ENCODE results near the gene LAMB4.

LAMB4 gene

DNA sequence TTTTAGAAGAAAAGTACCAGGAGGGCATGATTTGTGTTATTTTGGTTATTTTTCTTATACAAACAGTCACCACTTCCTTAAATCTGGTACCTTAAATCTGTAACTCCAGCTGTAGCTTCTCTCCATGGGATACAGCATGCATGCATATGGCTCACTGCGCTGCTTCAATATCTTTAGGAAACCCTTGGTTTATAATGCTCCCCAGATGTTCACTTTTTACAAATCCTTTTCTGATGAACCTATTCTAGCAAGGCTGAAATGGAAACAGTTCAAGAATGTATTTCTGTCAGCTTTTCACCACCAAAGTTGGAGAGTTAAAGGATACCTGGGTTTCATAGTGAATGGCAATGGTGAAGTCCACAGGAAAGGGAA is 50.9 kb downstream of the LAMB4 start:
- DNase-seq (ENCODE audit: low read depth in 1 of 2, low spot score in 1 of 2) = no peak

GRCh38 chr7:108078691-108079090 is 51.5 kb downstream of the LAMB4 start:
- no peak for DNase-seq (ENCODE audit: low read depth in 1 of 2, low spot score in 1 of 2)

DNA sequence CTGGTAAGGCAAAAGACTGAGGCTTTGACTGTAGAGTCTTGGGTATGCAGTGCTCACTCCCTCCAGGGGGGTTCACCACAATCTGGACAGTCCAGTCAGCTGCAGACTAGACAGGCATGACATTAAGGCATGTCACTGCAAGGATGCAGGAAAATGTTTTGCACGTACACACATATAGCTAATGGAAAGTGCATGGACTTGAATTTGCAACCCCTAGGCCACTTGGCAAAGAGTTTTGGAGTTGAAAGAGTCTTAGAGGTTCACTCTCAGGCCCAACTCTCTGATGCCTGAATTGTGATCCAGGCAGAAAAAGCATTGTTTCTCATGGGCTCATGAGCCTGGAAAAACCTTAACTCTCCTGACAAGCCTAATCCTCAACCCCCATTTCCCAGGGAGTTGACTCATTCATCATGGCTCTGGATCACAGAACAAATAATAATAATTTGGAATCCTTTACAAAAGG is 51.9 kb downstream of the LAMB4 start:
- DNase-seq (ENCODE audit: low read depth in 1 of 2, low spot score in 1 of 2) = no peak

DNA sequence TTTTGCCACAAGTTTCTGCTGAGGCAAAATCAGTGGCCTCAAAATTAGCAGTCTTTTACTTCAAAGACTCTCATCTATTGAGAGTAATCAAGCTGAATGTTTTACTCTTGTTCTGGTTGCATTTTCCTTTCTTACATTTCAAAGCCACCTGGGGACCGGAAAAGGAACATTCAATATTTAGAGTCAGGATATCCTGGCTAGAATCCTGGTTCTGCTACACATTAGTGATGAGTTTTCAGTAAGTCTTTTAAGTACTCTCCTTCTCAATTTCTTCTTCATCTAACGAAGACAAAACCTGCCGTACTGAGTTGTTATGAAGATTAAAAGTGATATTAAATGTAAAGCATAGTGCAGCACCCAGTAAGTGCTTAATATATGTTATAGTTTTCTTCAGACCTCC is 52.5 kb downstream of the LAMB4 start:
- DNase-seq (ENCODE audit: low read depth in 1 of 2, low spot score in 1 of 2) = no peak

GRCh38 chr7:108076156-108076555 is 54.0 kb downstream of the LAMB4 start:
- DNase-seq (ENCODE audit: low read depth in 1 of 2, low spot score in 1 of 2) = no peak

DNA sequence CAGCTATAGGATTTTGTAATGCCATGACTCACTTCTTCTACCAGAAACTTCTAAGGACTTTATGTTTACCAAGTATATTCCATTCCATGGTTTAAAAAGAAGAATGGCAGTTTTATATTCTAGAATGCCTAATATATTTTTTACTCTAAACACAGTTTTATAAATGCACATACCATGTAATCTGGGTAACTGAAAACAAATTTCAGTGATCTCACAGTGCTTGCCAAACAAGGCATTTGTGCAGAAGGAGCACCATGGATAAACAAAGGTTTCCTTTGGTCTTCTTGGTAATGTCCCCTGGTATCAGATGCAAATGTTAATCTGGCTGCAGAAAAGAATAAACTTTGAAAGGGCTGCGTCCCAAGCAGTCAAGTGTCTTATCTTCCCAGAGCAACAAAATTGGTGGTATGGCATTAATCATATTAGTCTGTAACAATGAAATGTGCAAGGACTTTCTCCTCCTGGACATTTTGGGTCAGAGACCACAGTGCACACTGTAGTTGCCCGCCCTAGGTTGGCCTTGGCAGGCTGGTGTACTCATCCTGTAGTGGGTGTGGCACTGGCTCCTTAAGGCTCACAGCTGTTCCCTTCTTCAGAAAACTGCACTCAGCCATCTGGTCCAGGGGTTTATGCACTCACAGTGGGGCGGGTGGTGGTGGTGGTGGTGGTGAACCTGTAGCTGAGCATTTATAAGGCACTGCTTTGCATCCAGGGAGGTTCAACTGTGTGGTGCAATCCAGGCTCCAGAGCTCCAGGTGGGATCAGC is 56.7 kb downstream of the LAMB4 start:
- DNase-seq (ENCODE audit: low read depth in 1 of 2, low spot score in 1 of 2) = no peak

DNA sequence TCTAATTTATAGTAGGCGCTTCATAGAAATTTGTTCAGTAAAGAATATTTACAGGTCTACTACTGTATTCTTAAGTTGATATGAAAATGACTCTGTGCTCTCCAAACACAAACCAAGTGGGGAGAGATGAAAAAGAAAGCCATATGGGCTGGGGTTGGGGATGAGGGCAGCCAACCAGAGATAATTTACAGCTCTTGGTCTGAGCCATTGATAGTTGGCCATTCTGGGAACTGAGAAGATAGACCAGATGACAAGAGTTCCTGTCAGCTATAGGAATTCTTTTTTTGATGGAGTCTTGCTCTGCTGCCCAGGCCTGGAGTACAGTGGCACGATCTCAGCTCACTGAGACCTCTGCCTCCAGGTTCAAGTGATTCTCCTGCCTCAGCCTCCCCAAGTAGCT is 57.4 kb downstream of the LAMB4 start:
- no peak for DNase-seq (ENCODE audit: low read depth in 1 of 2, low spot score in 1 of 2)

DNA sequence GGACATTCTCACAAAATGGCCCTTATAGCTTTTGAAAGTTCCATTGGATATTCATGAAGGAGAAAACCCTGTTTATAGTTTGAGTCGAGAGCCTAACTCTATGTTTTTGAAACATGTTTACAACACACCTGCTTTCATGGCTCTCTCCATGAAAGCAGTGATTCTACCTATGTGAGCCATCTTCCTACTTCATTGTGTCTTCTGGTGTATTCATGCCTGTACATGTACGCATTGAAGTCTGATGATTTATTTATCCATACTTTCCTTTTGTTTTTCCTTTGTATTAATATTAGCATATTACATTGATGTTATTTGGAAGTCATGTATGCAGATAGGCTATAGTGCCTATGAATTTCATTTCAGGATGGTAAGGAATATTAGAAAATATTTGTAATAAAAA is 58.0 kb downstream of the LAMB4 start:
- DNase-seq (ENCODE audit: low read depth in 1 of 2, low spot score in 1 of 2) = no peak

DNA sequence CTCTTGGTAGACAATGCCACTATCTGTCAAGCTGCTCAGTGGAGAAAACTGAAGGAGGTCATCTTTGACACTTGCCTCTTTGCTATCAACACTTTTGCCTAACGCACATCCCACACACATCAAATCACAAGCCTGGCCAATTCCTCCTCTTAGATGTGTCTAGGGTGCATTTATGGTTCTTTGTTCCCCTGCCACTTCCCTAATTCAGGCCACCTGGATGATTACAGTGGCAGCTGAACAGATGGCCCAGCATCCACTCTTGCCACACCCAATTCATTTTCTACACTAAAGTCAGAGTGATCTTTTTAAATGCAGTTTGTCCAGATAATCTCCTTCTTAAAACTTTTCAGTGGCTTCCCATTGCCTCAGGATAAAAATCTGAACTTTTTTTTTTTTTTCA is 58.6 kb downstream of the LAMB4 start:
- DNase-seq (ENCODE audit: low read depth in 1 of 2, low spot score in 1 of 2) = no peak

- no peak for DNase-seq (ENCODE audit: low read depth in 1 of 2, low spot score in 1 of 2)
These were observed 60.5 kb downstream of the LAMB4 start for GRCh38 chr7:108069646-108070045.

DNA sequence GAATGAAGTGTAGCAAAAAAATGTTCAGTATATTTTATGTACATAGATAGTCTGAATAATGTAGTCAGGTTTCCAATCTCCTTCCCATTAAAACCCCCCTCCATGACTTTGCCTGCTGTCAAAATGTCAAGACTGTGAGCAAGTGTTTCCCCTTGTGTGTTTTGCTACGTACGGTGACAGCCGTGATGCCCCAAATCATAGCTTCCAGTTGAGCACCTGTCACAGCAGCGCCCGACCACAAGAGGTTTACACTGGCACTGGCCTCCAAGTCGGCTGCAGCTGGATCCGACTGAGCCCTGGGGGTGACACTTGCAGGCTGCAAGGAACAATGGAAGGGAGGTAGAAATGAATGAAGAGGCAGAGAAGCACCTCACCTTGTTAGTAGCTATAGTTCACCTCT is 62.3 kb downstream of the LAMB4 start:
- DNase-seq (ENCODE audit: low read depth in 1 of 2, low spot score in 1 of 2) = no peak

DNA sequence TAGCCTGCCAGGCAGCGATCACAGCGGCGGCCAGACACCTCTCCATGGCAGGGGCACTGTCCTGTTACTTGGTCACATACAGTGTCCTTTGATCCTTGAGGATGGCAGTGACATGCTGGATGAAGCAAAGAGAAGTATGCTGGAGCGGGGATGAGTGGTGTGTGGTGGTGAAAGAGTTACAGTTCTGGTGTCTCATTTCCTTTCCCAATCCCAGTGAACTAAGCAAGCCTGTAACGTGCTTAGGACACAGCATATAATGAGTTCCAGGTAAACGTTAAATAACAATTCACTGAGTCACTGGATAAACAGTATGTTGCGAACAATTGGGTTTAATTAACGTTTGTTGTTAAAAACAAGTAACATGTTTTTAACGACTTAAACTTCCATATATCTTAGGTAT is 63.7 kb downstream of the LAMB4 start:
- DNase-seq (ENCODE audit: low read depth in 1 of 2, low spot score in 1 of 2) = no peak

GRCh38 chr7:108063520-108063933 is 66.6 kb downstream of the LAMB4 start:
- no peak for DNase-seq (ENCODE audit: low read depth in 1 of 2, low spot score in 1 of 2)

GRCh38 chr7:108062250-108063014 is 67.7 kb downstream of the LAMB4 start:
- DNase-seq (ENCODE audit: low read depth in 1 of 2, low spot score in 1 of 2) = no peak

GRCh38 chr7:108059526-108059925 is 70.6 kb downstream of the LAMB4 start:
- DNase-seq (ENCODE audit: low read depth in 1 of 2, low spot score in 1 of 2) = no peak

DNA sequence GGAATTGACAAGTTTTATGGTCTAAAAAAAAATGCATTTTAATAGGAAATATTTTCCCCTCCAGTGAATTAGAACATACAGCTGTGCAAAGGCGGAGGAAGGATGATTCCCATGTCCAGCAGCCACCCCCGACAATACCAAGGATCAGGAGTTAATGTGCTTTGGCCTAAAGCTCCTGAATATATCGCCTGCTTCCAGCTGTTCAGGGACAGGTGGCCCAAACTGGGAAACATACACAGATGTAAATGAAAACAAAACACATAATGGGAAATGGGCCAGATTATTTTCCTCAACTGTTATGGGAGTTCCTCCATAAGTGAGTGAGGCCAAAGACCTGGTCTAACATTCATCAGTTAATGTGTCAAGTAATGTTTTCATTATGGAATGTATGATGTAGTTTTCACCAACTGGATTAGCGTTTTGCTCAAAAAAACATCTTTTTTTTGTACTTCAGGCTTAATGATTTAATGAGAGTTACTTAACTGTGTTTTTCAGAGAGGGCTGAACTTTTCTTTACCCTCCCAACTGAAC is 72.1 kb downstream of the LAMB4 start:
- DNase-seq (ENCODE audit: low read depth in 1 of 2, low spot score in 1 of 2) = no peak

- no peak for DNase-seq (ENCODE audit: low read depth in 1 of 2, low spot score in 1 of 2)
These were observed 74.5 kb downstream of the LAMB4 start for GRCh38 chr7:108055611-108056021.

- DNase-seq (ENCODE audit: low read depth in 1 of 2, low spot score in 1 of 2) = no peak
These were observed 75.6 kb downstream of the LAMB4 start for GRCh38 chr7:108054537-108054936.

GRCh38 chr7:108053250-108053649 is 76.9 kb downstream of the LAMB4 start:
- DNase-seq (ENCODE audit: low read depth in 1 of 2, low spot score in 1 of 2) = no peak

DNA sequence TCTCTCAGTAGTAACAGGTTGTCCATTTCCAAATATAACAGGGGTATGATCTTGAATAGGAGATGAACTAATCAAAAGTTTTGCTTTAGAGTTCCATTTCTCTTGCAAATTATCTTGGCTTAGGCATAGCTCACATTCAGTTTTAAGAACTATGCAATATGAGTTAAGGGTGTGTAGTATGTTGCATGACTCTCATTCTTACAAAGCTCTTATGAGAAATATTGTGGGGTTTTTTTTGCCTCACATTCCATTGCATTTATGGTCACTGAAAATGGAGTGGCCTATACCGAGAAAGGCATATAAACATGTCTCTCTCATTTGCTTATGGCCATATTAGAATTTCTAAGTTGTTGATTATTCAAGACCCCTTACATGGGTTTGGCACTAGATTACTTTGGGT is 78.7 kb downstream of the LAMB4 start:
- no peak for DNase-seq (ENCODE audit: low read depth in 1 of 2, low spot score in 1 of 2)

DNA sequence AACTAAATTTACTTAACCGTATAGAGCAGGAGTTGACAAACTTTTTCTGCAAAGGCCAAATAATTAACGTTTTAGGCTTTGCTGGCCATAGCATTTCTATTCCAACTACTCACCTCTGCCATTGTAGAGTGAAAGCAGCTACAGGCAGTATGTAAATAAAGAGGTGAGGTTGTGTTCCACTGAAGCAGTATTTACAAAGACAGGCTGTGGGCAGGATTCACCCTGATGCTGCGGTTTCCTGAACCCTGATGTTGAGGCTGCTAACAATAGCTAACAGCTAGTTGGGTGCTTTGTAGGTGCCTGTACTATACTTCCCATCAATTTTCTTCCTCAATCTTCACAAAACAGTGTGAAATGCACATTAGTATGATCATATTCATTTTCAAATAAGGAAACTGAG is 80.2 kb downstream of the LAMB4 start:
- no peak for DNase-seq (ENCODE audit: low read depth in 1 of 2, low spot score in 1 of 2)

DNA sequence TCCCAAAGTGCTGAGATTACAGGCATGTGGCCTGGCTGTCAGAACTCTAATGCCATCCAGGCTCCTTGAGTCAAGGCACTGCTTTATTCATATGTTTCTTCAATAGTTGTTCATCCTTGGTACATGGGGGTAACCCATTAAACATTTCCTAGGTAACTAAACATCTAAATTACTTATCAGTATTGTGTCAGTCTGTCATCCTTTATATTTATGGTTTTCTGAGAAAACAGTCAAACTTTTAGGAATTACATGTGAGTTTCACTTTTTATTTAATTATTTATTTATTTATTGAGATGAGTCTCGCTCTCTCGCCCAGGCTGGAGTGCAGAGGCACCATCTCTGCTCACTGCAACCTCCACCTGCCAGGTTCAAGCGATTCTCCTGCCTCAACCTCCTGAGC is 81.7 kb downstream of the LAMB4 start:
- DNase-seq (ENCODE audit: low read depth in 1 of 2, low spot score in 1 of 2) = no peak
